ENCODE results near the gene SFRP5. TPM values are rescaled to one million over a fixed set of nuclear protein-coding genes. Genes with fewer than 3 reads are reported as not detected.

The SFRP5 gene, protein sequence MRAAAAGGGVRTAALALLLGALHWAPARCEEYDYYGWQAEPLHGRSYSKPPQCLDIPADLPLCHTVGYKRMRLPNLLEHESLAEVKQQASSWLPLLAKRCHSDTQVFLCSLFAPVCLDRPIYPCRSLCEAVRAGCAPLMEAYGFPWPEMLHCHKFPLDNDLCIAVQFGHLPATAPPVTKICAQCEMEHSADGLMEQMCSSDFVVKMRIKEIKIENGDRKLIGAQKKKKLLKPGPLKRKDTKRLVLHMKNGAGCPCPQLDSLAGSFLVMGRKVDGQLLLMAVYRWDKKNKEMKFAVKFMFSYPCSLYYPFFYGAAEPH
- under 1 TPM in 7 of 8 experiments, not detected in 1; 0.17 to 0.98 (median 0.60) TPM for total RNA-seq

- 0 to 77% (median 41%) methylated on average over 1 to 11 of the region's 44 CpGs; no CpG with 5 or more reads in 2 of the 10 experiments for WGBS, 10 experiments
- H3K27ac ChIP-seq, result no peak within 1 kb of the TSS
- in situ Hi-C loops (cut with MboI; ENCODE audit: low pct_unique_long_range_greater_than_20kb in 2 of 9, low sequenced_read_pairs in 9 of 9, unreplicated experiment in 9 of 9), result no loop called here
- H3K4me1 ChIP-seq (replicated peaks in 1 of 2), result no peaks in the 10 kb centered on the region
- peak in 5 of 8 experiments; percentile 10 to 49 (median 31) for ATAC-seq (replicated peaks in 6 of 8)
- H3K4me3 ChIP-seq, result peak within 1 kb of the TSS; percentile 33 to 42 (median 37)
These were observed at the start of gene SFRP5 for GRCh38 chr10:97771913-97772823. SFRP5 (minus strand) TSS chr10:97771999; CDS start chr10:97771833, 166 bp downstream.

DNA sequence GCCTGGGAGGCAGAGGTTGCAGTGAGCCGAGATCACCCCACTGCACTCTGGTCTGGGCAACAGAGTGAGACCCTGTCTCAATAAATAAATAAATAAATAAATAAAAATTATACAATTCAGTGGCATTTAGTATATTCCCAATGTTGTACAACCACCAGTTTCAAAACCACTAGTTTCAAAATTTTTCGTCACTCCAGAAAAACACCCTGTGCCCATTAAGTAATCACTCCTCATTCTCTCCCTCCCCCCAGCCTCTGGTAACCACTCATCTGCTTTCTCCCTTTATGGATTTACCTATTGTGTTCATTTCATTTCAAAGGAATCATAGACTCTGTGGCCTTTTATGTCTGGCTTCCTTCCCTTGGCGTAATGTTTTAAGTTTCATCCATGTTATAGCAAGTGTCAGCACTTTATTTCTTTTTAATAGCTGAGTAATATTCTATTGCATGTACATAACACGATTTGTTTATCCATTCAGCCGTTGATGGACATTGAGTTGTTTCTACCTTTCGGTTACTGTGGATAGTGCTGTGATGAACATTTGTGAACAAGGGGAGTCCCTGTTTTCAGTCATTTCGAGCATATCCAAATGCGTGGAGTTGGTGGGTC lies 48.4 kb upstream of the SFRP5 start:
- Histone ChIP-seq H3K4me3 (no peak overlapping the region), H3K27ac (no peak overlapping the region), H3K4me1 (replicated peaks in 1 of 2) (no peaks in the 10 kb centered on the region)
- 58 to 93% (median 85%) methylated on average over 2 to 8 of the region's 8 CpGs; no CpG with 5 or more reads in 1 of the 10 experiments for WGBS, 10 experiments
- in situ Hi-C loops (cut with MboI; ENCODE audit: low pct_unique_long_range_greater_than_20kb in 2 of 9, low sequenced_read_pairs in 9 of 9, unreplicated experiment in 9 of 9), result no loop called here
- ATAC-seq (replicated peaks in 6 of 8), result no peak

DNA sequence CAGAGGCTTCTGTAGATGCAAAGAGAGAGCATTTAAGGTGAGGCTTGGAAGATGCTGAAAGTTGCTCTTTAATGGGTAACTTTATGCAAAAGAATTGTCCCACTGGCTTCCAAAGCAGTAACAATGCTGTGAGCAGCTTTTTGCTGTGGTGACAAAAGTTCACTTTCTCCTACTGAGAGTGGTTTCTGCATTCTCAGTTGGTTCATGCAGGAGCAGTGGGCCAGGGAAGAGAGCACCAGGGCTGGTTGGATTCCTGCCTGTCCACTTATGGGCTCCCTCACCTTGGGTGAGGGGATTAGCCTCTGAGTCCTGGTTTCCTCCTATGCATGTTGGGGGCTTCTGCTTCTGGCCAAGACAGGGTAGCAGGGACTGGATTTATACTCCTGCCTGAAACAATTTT lies 46.8 kb upstream of the SFRP5 start:
- no peak overlapping the region for H3K4me3 ChIP-seq
- in situ Hi-C loops (cut with MboI; ENCODE audit: low pct_unique_long_range_greater_than_20kb in 2 of 9, low sequenced_read_pairs in 9 of 9, unreplicated experiment in 9 of 9), result no loop called here
- H3K4me1 ChIP-seq (replicated peaks in 1 of 2), result no peaks in the 10 kb centered on the region
- no peak for ATAC-seq (replicated peaks in 6 of 8)
- no peak overlapping the region for H3K27ac ChIP-seq

DNA sequence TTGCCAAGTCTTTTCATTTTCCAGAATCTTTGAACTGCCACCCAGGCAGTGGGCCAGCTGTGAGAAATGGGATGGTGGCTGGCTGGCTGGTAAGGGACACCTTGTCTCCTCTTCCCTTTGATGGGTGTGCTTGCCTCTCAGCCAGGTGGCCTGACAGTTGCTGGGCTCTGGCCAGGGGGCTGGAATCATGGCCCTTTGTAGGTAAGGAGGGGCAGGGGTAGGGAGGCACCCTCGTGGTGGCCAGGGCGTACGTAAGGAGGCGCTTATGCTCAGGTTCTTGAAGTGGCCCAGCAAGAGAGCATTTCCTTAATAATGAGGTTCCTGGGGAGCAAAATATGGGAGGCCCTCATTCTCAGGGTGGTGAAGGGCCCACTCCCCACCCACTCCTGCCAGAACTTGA lies 44.8 kb upstream of the SFRP5 start:
- in situ Hi-C loops (cut with MboI; ENCODE audit: low pct_unique_long_range_greater_than_20kb in 2 of 9, low sequenced_read_pairs in 9 of 9, unreplicated experiment in 9 of 9), result no loop called here
- ATAC-seq (replicated peaks in 6 of 8), result no peak
- H3K27ac ChIP-seq, result no peak overlapping the region
- H3K4me1 ChIP-seq (replicated peaks in 1 of 2), result peaks cover 4 to 6% of the 10 kb centered on the region in 2 donors
- WGBS, 10 experiments, result 60 to 100% (median 100%) methylated on average over 1 to 2 of the region's 4 CpGs; no CpG with 5 or more reads in 7 of the 10 experiments
- H3K4me3 ChIP-seq, result no peak overlapping the region

DNA sequence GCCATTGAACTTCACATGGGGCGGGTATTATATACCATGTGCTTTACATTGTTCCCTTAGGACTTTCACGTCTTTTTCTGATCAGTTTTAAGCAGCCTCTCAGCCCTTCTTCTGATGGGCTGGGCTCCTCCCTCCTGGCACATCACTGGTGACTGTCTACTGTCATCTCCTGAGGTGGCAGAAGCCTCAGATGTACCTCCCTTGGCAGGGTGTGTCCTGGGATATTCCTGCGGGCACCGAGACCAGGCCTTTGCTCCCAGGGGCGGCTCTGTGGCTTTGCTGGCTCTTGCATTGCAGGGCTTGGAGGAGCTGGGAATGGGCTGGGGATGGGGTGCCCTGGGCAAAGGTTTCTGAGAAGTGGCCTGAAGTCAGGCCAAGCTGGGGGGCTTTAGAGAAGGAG lies 43.2 kb upstream of the SFRP5 start:
- Histone ChIP-seq H3K4me1 (replicated peaks in 1 of 2) (peaks cover 4 to 6% of the 10 kb centered on the region in 2 donors), H3K4me3 (no peak overlapping the region), H3K27ac (no peak overlapping the region)
- ATAC-seq (replicated peaks in 6 of 8), result no peak
- in situ Hi-C loops (cut with MboI; ENCODE audit: low pct_unique_long_range_greater_than_20kb in 2 of 9, low sequenced_read_pairs in 9 of 9, unreplicated experiment in 9 of 9), result no loop called here
- 0 to 80% (median 0%) methylated on average over 1 of the region's 5 CpGs; no CpG with 5 or more reads in 7 of the 10 experiments for WGBS, 10 experiments

- Histone ChIP-seq H3K4me1 (replicated peaks in 1 of 2) (peaks cover 4 to 6% of the 10 kb centered on the region in 2 donors), H3K27ac (no peak overlapping the region), H3K4me3 (no peak overlapping the region)
- in situ Hi-C loops (cut with MboI; ENCODE audit: low pct_unique_long_range_greater_than_20kb in 2 of 9, low sequenced_read_pairs in 9 of 9, unreplicated experiment in 9 of 9), result no loop called here
- WGBS, 10 experiments, result 0 to 83% (median 40%) methylated on average over 1 to 3 of the region's 3 CpGs; no CpG with 5 or more reads in 1 of the 10 experiments
- ATAC-seq (replicated peaks in 6 of 8), result no peak
These were observed 41.5 kb upstream of the SFRP5 start for GRCh38 chr10:97813311-97813710.

- H3K27ac ChIP-seq, result no peak overlapping the region
- in situ Hi-C loops (cut with MboI; ENCODE audit: low pct_unique_long_range_greater_than_20kb in 2 of 9, low sequenced_read_pairs in 9 of 9, unreplicated experiment in 9 of 9), result no loop called here
- WGBS, 10 experiments, result 30 to 100% (median 82%) methylated on average over 1 to 7 of the region's 8 CpGs; no CpG with 5 or more reads in 1 of the 10 experiments
- H3K4me3 ChIP-seq, result no peak overlapping the region
- ATAC-seq (replicated peaks in 6 of 8), result no peak
- peaks cover 4 to 6% of the 10 kb centered on the region in 2 donors for H3K4me1 ChIP-seq (replicated peaks in 1 of 2)
These were observed 40.9 kb upstream of the SFRP5 start for GRCh38 chr10:97812696-97813095.

GRCh38 chr10:97811958-97812357 lies 40.2 kb upstream of the SFRP5 start:
- 0 to 57% (median 16%) methylated on average over 1 to 3 of the region's 3 CpGs; no CpG with 5 or more reads in 4 of the 10 experiments for WGBS, 10 experiments
- Histone ChIP-seq H3K4me1 (replicated peaks in 1 of 2) (peaks cover 4 to 6% of the 10 kb centered on the region in 2 donors), H3K4me3 (no peak overlapping the region), H3K27ac (no peak overlapping the region)
- in situ Hi-C loops (cut with MboI; ENCODE audit: low pct_unique_long_range_greater_than_20kb in 2 of 9, low sequenced_read_pairs in 9 of 9, unreplicated experiment in 9 of 9), result no loop called here
- peak in 4 of 8 experiments; percentile 31 to 60 (median 50) for ATAC-seq (replicated peaks in 6 of 8)

- ATAC-seq (replicated peaks in 6 of 8), result peak in 5 of 8 experiments; percentile 79 to 92 (median 84)
- peaks cover 12 to 14% of the 10 kb centered on the region in 2 donors for H3K4me1 ChIP-seq (replicated peaks in 1 of 2)
- no peak overlapping the region for H3K27ac ChIP-seq
- 0 to 100% (median 58%) methylated on average over 1 to 7 of the region's 7 CpGs; no CpG with 5 or more reads in 1 of the 10 experiments for whole genome bisulfite sequencing, 10 experiments
- H3K4me3 ChIP-seq, result no peak overlapping the region
- in situ Hi-C loops (cut with MboI; ENCODE audit: low pct_unique_long_range_greater_than_20kb in 2 of 9, low sequenced_read_pairs in 9 of 9, unreplicated experiment in 9 of 9), result no loop called here
These were observed 38.6 kb upstream of the SFRP5 start for GRCh38 chr10:97810446-97810845.

- WGBS, 10 experiments, result 0 to 81% (median 47%) methylated on average over 1 to 5 of the region's 6 CpGs; no CpG with 5 or more reads in 2 of the 10 experiments
- peak in 5 of 8 experiments; percentile 18 to 50 (median 35) for ATAC-seq (replicated peaks in 6 of 8)
- Histone ChIP-seq H3K4me3 (no peak overlapping the region), H3K4me1 (replicated peaks in 1 of 2) (peaks cover 7 to 16% of the 10 kb centered on the region in 2 donors), H3K27ac (no peak overlapping the region)
- in situ Hi-C loops (cut with MboI; ENCODE audit: low pct_unique_long_range_greater_than_20kb in 2 of 9, low sequenced_read_pairs in 9 of 9, unreplicated experiment in 9 of 9), result no loop called here
These were observed 34.1 kb upstream of the SFRP5 start for GRCh38 chr10:97805949-97806348.

GRCh38 chr10:97805096-97805884 lies 33.5 kb upstream of the SFRP5 start:
- Histone ChIP-seq H3K4me1 (replicated peaks in 1 of 2) (peaks cover 7 to 16% of the 10 kb centered on the region in 2 donors), H3K4me3 (no peak overlapping the region), H3K27ac (no peak overlapping the region)
- 19 to 53% (median 34%) methylated on average over 1 to 10 of the region's 12 CpGs; no CpG with 5 or more reads in 1 of the 10 experiments for WGBS, 10 experiments
- in situ Hi-C loops (cut with MboI; ENCODE audit: low pct_unique_long_range_greater_than_20kb in 2 of 9, low sequenced_read_pairs in 9 of 9, unreplicated experiment in 9 of 9), result no loop called here
- ATAC-seq (replicated peaks in 6 of 8), result peak in 5 of 8 experiments; percentile 61 to 87 (median 78)

DNA sequence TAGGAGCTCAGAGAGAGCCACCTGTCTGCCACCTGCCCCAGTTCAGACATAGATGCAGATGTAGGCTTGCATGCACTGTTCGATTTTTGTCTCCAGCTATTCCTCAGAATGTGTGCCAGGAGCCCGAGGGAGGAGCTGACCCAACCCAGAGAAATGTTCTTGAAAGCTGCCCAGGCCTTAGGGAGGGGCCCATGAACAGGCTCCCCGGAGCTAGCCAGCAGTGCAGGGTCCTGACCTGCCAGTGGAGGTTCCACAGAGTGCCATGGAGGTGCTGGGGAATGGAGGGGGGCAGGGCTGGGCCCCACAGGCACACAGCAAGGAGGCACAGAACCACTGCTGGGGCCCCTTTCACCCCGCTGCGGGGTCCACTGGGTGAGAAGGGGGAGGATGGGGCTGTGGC lies 29.6 kb upstream of the SFRP5 start:
- 60% methylated on average over 1 of the region's 5 CpGs; no CpG with 5 or more reads in 9 of the 10 experiments for WGBS, 10 experiments
- Histone ChIP-seq H3K4me3 (no peak overlapping the region), H3K27ac (no peak overlapping the region), H3K4me1 (replicated peaks in 1 of 2) (peaks cover 7 to 15% of the 10 kb centered on the region in 2 donors)
- in situ Hi-C loops (cut with MboI; ENCODE audit: low pct_unique_long_range_greater_than_20kb in 2 of 9, low sequenced_read_pairs in 9 of 9, unreplicated experiment in 9 of 9), result no loop called here
- ATAC-seq (replicated peaks in 6 of 8), result peak in 2 of 8 experiments; percentile 50 to 68

Data from motor neuron (in vitro differentiated cells).